HepG2 (cell line): ENCODE results near the gene KIAA1191. TPM values are rescaled to one million over a fixed set of nuclear protein-coding genes. Genes with fewer than 3 reads are reported as not detected.

ENCODE experiments used
- FOSL1 ChIP-seq: sonication (generic); formaldehyde crosslinking; IDR thresholded peaks from 2 replicates; pipeline ENCODE4 v1.9.0; 2021; ENCODE audit warnings: missing genetic modification reagents, borderline replicate concordance
- GATA4 ChIP-seq: sonication (generic); IDR thresholded peaks from 2 replicates; pipeline ENCODE4 v1.6.1; 2016; ENCODE audit warnings: antibody characterized with exemption, low read depth, borderline replicate concordance
- HES4 ChIP-seq: sonication (generic); formaldehyde crosslinking; IDR thresholded peaks from 2 replicates; pipeline ENCODE4 v1.9.0; 2021; ENCODE audit warnings: mild to moderate bottlenecking, missing genetic modification reagents, borderline replicate concordance
- HNF4G ChIP-seq, 2 experiments: sonication (generic) in 1 of 2; formaldehyde crosslinking in 1 of 2; IDR thresholded peaks; 2 replicates each; pipeline versions ENCODE4 v1.4.0 to v1.6.1; 2011 to 2020; ENCODE audit warnings: borderline replicate concordance in 2 of 2, low read depth in 2 of 2, mild to moderate bottlenecking in 2 of 2, low read length in 1 of 2, missing genetic modification reagents in 1 of 2, moderate library complexity in 1 of 2
- JUN ChIP-seq: sonication (generic); formaldehyde crosslinking; IDR thresholded peaks from 2 replicates; pipeline ENCODE4 v1.4.0; 2020; ENCODE audit warnings: mild to moderate bottlenecking, missing genetic modification reagents
- KLF16 ChIP-seq, 2 experiments: sonication (generic) in 1 of 2; formaldehyde crosslinking in 1 of 2; IDR thresholded peaks; 2 replicates each; pipeline versions ENCODE4 v1.6.1 to v1.8.0; 2016 to 2023; ENCODE audit warnings: missing genetic modification reagents in 2 of 2, missing compliant biosample characterization in 1 of 2
- KMT2B ChIP-seq: IDR thresholded peaks from 2 replicates; pipeline ENCODE4 v1.6.1; 2016; ENCODE audit warnings: missing genetic modification reagents, missing compliant biosample characterization
- RXRA ChIP-seq: sonication (generic); formaldehyde crosslinking; IDR thresholded peaks from 2 replicates; pipeline ENCODE4 v1.5.1; 2020; ENCODE audit warnings: missing genetic modification reagents
- YY1 ChIP-seq: IDR thresholded peaks from 2 replicates; pipeline ENCODE4 v1.6.1; 2011; ENCODE audit warnings: low read length, low read depth, moderate library complexity, mild to moderate bottlenecking; ENCODE audit not compliant: insufficient read depth, insufficient replicate concordance
- ZSCAN25 ChIP-seq: sonication (generic); formaldehyde crosslinking; IDR thresholded peaks from 2 replicates; pipeline ENCODE4 v1.8.0; 2022; ENCODE audit warnings: mild to moderate bottlenecking, missing genetic modification reagents
- polyA plus RNA-seq, 8 experiments: library from polyadenylated mRNA; depleted of rRNA in 3 of 8; stranded (reverse) in 7 of 8; unstranded in 1 of 8; fragments of >200 nt; fragmentation: Illumina TruSeq in 4 of 8; extraction: Trizol in 4 of 8; gene quantifications; 2 replicates each; pipeline versions ENCODE4 v1.2.1 to v1.2.3, GENCODE V29; 2011 to 2016; ENCODE audit warnings: low read depth in 4 of 8, missing spikeins in 1 of 8, mixed read lengths in 1 of 8; ENCODE audit not compliant: insufficient read depth in 1 of 8
- total RNA-seq, 5 experiments: library from RNA; depleted of rRNA; stranded (reverse); fragments of >200 nt; fragmentation: Illumina TruSeq; extraction: Trizol; gene quantifications; 2 replicates each; pipeline ENCODE4 v1.2.3, GENCODE V29; 2016; ENCODE audit warnings: low read depth in 1 of 5
- TF ChIP-seq, protein P1 (sequence below): sonication (generic); formaldehyde crosslinking; IDR thresholded peaks from 2 replicates; pipeline ENCODE4 v1.4.0; 2020; ENCODE audit warnings: missing genetic modification reagents, borderline replicate concordance
- TF ChIP-seq, protein P2 (sequence below): sonication (generic); formaldehyde crosslinking; IDR thresholded peaks from 2 replicates; pipeline ENCODE4 v1.5.0; 2020; ENCODE audit warnings: missing genetic modification reagents
- TF ChIP-seq, protein P3 (sequence below): sonication (generic); formaldehyde crosslinking; IDR thresholded peaks from 2 replicates; pipeline ENCODE4 v1.4.0; 2020; ENCODE audit warnings: low read depth, mild to moderate bottlenecking, missing genetic modification reagents
- TF ChIP-seq, protein P4 (sequence below): sonication (generic); formaldehyde crosslinking; conservative IDR thresholded peaks from 2 replicates; pipeline ENCODE4 v1.4.0; 2020; ENCODE audit warnings: missing genetic modification reagents
- TF ChIP-seq, protein P5 (sequence below): sonication (generic); formaldehyde crosslinking; conservative IDR thresholded peaks from 2 replicates; pipeline ENCODE4 v1.5.0; 2020; ENCODE audit warnings: missing genetic modification reagents

Gene KIAA1191
- total and polyA plus RNA-seq, 2 of the 13 experiments (the other 11 are each of a cell fraction or from before 2014, with no cell fraction given), result 63.6 to 103 TPM

DNA sequence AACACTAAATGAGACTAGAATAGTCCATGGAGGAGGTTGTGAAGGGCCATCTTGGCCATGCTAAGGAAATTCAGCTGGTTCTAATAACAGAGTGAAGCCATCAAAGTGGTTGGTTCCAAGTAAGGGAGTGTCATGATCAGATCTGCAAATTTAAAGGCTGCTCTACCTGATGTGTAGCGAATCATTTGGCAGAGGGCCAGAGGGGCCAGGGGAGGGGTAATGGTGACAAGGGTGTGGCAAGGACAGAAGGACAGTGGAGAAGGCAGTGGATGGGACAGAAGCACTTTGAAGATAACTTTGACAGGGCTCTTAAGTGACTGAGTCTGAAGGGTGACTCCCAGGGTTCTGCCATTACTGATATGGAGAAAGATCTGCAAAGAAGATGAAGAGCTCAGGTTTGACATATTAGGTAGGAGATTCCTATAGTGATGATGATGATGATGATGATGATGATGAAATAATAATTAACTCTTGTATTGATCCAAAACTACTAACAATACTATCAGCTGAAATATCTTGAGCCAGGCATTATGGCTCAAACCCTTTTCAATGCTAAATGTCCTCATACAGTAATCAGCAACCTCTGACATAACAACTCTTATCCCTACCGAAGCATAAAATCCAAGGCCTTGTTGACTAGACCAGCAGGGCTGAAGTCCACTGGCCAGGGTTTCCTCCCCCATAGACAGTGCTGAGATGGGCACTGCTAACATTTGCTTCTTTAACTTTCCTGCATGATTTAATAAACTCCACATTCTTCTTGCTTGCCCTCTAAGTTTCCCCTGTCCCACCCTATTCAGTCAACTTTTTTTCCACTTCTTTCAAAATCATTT is 20.0 kb downstream of the KIAA1191 start (continued):
- no peak for TF ChIP-seq YY1
- TF ChIP-seq RXRA (CRISPR knock-in tag), result no peak
- no peak for TF ChIP-seq FOSL1 (CRISPR knock-in tag)
- TF ChIP-seq, protein P1, sequence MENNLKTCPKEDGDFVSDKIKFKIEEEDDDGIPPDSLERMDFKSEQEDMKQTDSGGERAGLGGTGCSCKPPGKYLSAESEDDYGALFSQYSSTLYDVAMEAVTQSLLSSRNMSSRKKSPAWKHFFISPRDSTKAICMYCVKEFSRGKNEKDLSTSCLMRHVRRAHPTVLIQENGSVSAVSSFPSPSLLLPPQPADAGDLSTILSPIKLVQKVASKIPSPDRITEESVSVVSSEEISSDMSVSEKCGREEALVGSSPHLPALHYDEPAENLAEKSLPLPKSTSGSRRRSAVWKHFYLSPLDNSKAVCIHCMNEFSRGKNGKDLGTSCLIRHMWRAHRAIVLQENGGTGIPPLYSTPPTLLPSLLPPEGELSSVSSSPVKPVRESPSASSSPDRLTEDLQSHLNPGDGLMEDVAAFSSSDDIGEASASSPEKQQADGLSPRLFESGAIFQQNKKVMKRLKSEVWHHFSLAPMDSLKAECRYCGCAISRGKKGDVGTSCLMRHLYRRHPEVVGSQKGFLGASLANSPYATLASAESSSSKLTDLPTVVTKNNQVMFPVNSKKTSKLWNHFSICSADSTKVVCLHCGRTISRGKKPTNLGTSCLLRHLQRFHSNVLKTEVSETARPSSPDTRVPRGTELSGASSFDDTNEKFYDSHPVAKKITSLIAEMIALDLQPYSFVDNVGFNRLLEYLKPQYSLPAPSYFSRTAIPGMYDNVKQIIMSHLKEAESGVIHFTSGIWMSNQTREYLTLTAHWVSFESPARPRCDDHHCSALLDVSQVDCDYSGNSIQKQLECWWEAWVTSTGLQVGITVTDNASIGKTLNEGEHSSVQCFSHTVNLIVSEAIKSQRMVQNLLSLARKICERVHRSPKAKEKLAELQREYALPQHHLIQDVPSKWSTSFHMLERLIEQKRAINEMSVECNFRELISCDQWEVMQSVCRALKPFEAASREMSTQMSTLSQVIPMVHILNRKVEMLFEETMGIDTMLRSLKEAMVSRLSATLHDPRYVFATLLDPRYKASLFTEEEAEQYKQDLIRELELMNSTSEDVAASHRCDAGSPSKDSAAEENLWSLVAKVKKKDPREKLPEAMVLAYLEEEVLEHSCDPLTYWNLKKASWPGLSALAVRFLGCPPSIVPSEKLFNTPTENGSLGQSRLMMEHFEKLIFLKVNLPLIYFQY (CRISPR knock-in tag), result no peak
- no peak for TF ChIP-seq GATA4
- TF ChIP-seq KLF16 (CRISPR knock-in tag; IDR thresholded peaks at IDR 0.05), result no peak
- TF ChIP-seq KMT2B (CRISPR knock-in tag), result no peak
- no peak for TF ChIP-seq JUN (CRISPR knock-in tag)
- TF ChIP-seq HNF4G (IDR thresholded peaks at IDR 0.05; ENCODE audit: borderline replicate concordance, low read depth, low read length), result peak; percentile 13; the same call in 1 of the 2 replicates
- TF ChIP-seq HNF4G (CRISPR knock-in tag; IDR thresholded peaks at IDR 0.05; ENCODE audit: borderline replicate concordance, low read depth), result no peak
- TF ChIP-seq HES4, result no peak
- TF ChIP-seq, protein P2, sequence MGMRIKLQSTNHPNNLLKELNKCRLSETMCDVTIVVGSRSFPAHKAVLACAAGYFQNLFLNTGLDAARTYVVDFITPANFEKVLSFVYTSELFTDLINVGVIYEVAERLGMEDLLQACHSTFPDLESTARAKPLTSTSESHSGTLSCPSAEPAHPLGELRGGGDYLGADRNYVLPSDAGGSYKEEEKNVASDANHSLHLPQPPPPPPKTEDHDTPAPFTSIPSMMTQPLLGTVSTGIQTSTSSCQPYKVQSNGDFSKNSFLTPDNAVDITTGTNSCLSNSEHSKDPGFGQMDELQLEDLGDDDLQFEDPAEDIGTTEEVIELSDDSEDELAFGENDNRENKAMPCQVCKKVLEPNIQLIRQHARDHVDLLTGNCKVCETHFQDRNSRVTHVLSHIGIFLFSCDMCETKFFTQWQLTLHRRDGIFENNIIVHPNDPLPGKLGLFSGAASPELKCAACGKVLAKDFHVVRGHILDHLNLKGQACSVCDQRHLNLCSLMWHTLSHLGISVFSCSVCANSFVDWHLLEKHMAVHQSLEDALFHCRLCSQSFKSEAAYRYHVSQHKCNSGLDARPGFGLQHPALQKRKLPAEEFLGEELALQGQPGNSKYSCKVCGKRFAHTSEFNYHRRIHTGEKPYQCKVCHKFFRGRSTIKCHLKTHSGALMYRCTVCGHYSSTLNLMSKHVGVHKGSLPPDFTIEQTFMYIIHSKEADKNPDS (CRISPR knock-in tag), result no peak
- TF ChIP-seq, protein P3, sequence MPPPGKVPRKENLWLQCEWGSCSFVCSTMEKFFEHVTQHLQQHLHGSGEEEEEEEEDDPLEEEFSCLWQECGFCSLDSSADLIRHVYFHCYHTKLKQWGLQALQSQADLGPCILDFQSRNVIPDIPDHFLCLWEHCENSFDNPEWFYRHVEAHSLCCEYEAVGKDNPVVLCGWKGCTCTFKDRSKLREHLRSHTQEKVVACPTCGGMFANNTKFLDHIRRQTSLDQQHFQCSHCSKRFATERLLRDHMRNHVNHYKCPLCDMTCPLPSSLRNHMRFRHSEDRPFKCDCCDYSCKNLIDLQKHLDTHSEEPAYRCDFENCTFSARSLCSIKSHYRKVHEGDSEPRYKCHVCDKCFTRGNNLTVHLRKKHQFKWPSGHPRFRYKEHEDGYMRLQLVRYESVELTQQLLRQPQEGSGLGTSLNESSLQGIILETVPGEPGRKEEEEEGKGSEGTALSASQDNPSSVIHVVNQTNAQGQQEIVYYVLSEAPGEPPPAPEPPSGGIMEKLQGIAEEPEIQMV (CRISPR knock-in tag), result no peak
- no peak for TF ChIP-seq ZSCAN25 (CRISPR knock-in tag)
- TF ChIP-seq, protein P4, sequence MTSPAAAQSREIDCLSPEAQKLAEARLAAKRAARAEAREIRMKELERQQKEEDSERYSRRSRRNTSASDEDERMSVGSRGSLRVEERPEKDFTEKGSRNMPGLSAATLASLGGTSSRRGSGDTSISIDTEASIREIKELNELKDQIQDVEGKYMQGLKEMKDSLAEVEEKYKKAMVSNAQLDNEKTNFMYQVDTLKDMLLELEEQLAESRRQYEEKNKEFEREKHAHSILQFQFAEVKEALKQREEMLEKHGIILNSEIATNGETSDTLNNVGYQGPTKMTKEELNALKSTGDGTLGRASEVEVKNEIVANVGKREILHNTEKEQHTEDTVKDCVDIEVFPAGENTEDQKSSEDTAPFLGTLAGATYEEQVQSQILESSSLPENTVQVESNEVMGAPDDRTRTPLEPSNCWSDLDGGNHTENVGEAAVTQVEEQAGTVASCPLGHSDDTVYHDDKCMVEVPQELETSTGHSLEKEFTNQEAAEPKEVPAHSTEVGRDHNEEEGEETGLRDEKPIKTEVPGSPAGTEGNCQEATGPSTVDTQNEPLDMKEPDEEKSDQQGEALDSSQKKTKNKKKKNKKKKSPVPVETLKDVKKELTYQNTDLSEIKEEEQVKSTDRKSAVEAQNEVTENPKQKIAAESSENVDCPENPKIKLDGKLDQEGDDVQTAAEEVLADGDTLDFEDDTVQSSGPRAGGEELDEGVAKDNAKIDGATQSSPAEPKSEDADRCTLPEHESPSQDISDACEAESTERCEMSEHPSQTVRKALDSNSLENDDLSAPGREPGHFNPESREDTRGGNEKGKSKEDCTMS (CRISPR knock-in tag), result no peak
- TF ChIP-seq, protein P5, sequence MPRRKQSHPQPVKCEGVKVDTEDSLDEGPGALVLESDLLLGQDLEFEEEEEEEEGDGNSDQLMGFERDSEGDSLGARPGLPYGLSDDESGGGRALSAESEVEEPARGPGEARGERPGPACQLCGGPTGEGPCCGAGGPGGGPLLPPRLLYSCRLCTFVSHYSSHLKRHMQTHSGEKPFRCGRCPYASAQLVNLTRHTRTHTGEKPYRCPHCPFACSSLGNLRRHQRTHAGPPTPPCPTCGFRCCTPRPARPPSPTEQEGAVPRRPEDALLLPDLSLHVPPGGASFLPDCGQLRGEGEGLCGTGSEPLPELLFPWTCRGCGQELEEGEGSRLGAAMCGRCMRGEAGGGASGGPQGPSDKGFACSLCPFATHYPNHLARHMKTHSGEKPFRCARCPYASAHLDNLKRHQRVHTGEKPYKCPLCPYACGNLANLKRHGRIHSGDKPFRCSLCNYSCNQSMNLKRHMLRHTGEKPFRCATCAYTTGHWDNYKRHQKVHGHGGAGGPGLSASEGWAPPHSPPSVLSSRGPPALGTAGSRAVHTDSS (CRISPR knock-in tag), result no peak
